DMS53 treated with DMSO at 0.1 percent for 48 hours (cell line): ENCODE data around the gene OSBPL3.
A peak's percentile ranks its signal among the peaks of the same experiment; 100 is the strongest.

ENCODE experiments used
- DNase-seq: peaks from one replicate; lab custom pipeline; 2025; ENCODE audit not compliant: unreplicated experiment; lab: John Stamatoyannopoulos, UW

The OSBPL3 gene

GRCh38 chr7:24959735-24960485 is 20.1 kb downstream of the OSBPL3 start:
- no peak for DNase-seq

DNA sequence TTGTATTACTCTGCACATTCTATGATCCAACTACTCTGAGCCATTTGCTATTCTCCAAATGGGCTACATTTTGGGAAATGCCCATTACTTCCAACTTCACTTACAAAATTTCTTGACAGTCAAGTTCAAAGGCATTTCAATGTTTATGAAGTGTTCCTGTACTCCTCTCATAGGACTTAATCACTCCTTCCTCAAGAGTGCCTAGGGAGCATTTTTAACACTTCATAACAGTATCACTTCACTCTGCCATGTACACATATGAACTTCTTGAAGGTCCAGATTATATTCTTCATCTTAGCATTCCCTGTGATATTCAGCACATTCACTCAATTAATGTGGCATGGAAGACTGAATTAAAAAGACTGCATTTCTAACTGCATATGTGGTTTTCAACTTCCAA is 21.6 kb downstream of the OSBPL3 start:
- no peak for DNase-seq

DNA sequence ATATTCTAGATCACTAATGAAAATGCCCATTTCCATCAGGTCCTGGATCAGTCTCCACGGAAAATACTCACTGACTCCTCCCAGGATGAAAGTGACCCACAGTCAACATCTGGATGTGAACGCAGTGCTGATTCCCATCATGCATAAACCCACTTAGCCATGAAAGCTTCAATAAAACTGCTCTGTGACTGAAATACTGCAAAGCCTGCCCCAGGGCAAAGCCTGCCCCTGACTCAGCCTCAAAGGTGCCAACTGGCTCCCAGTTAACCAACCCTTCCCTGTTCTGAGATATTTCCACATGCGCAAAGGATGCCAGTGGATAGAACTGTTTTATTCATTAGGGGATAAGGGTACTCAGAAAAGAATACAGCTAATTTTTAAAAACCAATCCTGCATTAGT is 24.0 kb downstream of the OSBPL3 start:
- no peak for DNase-seq

GRCh38 chr7:24955313-24955712 is 24.7 kb downstream of the OSBPL3 start:
- DNase-seq: no peak

DNA sequence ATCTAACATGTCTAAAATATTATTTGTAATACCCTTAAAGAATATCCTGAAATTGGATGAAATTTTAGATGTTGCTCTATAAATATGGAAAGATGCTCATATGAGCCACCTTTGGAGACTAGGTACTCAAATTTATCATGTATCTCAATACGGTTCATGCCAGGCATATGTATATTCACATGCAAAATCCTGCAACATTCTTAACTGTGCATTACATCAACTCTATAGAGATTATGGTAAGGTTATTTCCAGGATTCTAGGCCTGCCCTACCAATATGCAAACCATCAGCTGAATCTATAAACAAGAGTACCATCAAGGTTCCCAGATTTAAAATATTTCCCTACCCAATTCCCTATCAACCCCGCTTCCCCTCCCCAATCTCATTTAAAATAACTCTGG is 27.5 kb downstream of the OSBPL3 start:
- DNase-seq: no peak

DNA sequence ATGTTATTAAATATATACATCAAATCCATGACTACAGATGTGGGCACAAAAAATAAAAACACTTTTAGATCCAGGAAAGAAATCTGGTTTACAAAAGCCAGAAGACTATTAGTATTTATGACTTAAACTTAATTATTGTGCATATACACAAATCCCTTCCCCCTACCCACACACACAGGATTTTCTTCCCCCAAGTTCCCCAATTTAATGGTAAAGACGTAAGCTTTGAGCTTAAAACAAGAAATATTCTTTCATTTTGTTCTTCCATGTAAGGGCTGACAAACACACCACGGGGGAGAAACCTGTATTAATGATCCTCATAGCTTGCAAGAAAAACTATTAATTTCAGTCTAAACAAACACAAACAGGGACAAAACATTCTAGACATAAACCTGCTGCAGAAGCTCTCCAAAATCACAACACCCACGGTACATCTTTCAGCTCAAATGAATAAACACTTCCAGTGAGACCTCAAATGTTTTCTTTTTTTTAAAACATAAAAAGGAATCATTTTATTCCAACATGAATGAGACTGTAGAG is 28.5 kb downstream of the OSBPL3 start:
- DNase-seq: no peak

DNA sequence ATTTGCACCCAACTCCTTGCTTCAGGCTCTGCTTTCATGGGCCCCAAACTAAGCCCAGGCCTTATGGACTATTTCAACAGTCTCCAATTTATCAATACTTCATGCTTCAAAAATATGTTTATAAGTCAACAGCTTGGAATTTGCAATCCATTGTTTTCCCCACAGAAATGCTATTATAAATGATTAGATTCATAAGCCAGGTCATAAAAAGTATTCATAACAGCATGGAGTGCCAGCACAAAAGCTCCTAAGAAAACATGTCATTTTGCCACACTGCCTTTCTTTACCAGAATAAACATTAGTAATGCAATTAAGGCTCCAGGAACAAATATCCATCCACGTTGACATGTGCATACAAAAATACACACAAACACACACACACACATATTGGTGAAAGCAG is 30.1 kb downstream of the OSBPL3 start:
- no peak for DNase-seq

DNA sequence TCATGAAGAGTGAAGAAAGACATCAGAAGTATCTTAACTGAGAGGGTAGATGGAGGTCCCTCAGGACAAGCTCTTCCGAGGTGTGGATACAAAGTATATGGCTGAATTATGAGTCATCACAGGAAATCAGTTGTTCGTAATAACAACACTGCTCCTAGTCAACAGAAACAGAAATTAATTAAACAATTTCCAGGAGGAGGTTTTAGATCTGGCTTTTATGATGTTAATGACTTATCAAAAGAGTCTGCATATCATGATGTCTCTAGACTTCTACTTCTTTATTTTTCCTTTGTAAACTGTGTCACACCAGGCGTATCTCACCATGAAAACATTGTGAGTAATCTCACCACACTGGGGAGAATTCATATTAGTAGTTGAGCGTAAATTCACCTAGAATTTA is 31.2 kb downstream of the OSBPL3 start:
- DNase-seq: peak; percentile 24

GRCh38 chr7:24946467-24946866 is 33.5 kb downstream of the OSBPL3 start:
- DNase-seq: no peak

DNA sequence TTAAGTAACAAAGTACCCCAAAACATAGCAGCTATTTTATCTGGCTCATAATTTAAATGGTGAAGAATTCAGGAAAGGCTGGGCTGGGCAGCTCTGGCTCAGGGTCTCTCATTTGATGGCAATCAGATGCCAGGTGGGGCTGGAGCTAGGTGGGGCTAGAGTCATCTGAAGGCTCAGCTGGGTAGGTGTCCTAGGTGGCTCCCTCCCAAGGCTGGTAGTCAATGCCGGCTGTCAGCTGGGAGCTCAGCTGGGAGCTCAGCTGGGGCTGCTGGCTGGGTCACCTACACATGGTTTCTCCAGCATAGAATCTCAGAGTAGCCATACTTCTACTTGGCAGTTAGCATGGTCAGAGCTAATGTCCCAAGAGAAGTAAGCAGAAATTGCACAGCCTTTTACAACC is 34.1 kb downstream of the OSBPL3 start:
- no peak for DNase-seq

GRCh38 chr7:24943096-24943948 is 36.7 kb downstream of the OSBPL3 start:
- no peak for DNase-seq

DNA sequence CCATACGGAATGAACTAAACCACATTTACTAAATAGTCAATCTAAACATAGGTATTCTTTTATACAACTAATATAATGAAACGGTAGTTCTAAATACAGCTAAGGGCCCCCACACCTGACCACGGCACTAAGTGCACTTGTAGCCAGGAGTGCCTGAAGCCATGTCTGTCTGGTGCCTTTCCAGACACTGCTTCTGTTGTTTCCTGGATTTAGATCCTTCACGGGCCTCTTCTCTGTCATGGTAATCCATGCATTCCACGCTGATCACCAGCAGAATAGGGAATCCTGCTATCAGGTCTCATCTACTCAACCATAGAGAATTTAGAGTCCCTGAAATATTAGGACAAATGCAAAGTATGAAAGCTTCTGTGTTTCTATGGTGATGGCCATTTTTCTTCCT is 37.8 kb downstream of the OSBPL3 start:
- DNase-seq: no peak

DNA sequence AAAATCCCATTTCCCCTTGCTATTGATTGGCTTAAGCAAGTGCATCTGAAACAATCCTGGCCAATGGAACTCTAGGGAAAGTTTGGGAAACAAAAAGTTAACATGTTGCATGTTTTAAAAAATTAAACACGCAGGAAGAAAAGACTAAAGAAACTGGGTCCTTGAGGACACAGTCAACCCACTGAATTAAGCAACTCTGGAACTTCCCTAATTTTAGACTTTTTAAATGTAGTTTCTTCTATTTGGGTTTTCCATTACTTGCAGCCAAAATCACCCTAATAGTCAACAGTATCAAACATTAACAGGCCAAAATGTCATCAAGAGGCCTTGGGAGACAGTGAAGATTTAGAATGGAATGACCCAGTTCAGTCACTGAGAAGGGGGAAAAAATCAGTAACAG is 40.6 kb downstream of the OSBPL3 start:
- no peak for DNase-seq

DNA sequence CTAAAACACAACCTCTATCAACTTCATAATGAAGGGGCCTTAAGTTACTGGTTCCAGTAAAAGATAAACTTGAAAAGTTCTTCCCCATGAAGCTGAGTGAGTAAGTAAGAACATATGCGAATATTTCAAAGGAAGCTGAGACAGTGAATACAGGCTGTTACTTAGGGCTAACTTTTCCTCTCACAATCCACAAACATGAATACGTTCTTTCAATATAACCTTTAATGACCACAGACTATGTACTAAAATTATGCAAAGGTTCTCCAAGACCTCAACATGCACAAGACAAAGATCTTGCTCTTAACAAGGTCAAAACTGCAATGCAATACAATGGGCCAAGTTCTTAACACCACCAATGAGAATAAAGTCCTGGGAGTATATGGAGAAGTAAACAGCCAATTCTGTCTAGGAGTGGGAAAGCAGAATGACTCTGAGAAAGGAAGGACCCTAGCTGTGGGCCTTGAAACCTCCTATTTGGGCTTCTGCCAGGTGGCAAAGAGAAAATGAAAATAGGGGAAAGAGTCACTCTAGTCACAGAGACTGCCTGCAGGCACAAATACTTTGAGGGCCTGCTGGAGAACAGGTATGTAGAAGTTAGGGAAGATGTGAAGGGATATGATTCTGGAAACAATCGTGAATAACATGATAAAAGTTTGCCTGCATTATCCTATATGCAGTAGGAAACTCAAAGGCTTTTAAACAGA is 43.7 kb downstream of the OSBPL3 start:
- no peak for DNase-seq

DNA sequence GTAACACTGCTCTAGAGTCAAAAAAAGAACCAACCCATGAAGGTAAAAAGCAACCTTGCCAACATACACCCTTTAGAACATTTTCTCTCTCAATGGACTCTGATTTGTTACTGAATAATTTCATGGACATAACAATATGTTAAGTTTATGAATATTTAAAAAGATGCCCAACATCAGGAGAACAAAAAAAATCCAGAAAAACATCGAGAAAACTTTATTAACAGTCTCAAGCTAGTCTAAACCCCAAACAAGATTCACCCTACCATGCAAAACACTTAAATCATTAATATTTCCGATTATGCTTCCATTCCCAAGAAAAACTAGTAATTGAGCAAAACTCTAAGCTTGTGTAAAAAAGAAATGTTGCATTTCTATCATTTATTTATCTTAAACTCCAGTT is 46.7 kb downstream of the OSBPL3 start:
- DNase-seq: no peak

GRCh38 chr7:24932815-24933214 is 47.2 kb downstream of the OSBPL3 start:
- no peak for DNase-seq

- no peak for DNase-seq
Observed at GRCh38 chr7:24932389-24932788, 47.6 kb downstream of the OSBPL3 start.

DNA sequence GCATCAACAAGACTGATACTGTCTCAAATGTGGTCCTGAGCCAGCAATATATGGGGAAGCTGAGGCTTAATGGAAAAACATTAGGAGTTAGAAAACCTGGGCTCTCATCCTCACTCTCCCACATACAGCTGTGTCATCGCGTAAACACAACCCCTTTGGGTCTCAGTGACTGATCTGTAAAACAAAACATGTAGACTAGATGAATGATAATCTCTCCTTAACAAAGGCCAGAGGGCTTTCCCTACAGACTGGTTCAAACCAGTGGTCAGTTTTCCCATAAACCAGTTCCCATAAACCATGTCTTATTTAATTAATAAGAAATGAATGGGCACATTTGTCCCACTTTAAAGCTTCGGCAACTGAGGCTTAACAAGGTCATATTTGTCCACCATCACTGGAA is 48.1 kb downstream of the OSBPL3 start:
- no peak for DNase-seq

- no peak for DNase-seq
Observed at GRCh38 chr7:24930856-24931255, 49.1 kb downstream of the OSBPL3 start.

DNA sequence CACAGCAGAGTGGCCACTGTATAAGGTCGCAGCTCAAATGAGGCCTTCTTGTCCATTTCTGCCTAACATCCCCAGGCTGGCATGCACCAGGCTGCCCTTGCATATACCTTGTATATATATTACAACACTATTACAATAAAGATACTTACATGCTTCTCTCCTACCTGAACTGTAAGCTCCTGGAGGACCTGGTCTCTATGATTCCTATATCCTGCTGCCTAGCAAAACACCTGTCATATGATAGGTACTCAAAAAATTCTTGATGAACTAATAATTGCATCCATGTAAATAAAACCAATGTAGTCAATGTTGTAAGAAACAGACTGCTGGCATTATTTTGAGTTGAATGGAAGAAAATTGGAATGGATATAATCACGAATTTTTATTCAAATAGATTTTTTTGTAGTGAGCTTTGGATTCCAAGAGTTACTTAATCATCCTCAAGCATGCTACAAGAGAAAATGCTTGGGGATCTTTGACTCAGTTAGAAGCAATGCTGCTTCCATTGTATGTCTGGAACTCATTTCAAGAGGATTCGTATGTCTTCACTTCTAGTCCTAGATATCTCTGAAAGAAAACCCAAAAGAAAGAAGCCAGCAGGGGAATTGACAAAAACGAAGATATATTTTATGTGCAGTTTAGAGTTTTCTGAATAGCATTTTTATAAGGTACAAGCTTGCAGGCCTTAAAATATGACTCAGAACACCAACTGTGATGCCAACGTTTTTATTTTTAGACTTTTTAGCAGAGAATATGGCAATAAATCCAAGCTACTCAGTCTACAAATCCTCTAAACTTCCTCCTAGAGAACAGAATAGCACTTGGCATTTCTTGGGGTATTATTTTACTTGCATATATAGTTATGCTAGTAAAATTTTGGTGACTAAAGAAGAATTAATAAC is 53.1 kb downstream of the OSBPL3 start:
- DNase-seq: no peak

DNA sequence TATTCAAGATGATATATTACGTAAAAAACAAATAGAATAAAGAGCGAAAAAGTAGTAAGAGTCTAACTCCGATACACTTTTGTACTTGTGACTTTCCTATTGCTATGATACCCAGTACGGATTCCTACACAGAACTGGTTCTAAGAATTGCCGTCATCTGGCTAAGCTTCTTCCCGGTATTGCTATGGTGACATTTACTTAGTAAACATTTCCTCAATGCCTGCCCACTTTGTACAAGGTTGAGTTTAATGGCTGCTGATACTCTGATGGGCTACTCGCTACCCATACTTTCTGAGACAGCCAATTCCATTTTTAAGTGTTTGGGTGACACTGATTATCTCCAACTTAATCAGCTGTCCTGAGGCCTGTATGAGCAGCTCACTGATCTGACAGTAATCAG is 55.6 kb downstream of the OSBPL3 start:
- DNase-seq: no peak
